Stimulated activated CD4-positive, alpha-beta T cell treated with anti-CD3 and anti-CD28 coated beads, Interleukin-15, amount 100 ng/mL, for 1 hour (primary cell): Measurements from ENCODE around the gene LLGL1.
A peak's percentile ranks its signal among the peaks of the same experiment; 100 is the strongest.

ENCODE experiments used
- DNase-seq, 2 donors: peaks; one replicate each; pipeline ENCODE4 v3.0.0-alpha.2; 2020; ENCODE audit warnings: low read depth in 1 of 2, low spot score in 1 of 2

The LLGL1 gene

DNA sequence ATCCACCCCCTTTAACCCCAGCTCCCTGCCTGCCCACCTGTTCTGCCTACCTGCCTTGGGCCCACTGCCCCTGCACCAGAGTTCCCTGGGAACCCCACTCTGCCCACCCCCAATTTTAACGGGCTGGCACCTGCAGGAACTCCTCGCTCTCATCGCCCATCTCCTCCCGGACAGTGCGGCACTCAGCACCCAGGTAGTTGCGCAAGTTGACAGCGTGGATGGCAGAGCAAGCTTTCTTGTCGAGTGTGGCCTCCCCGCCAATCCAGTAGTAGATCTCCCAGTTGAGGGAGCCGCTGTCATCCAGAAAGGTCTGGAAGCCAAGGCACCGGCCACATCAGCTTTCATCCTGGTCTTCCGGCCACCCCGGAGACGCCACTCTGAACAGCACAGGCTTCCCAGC, 25.3 kb downstream of the LLGL1 start:
- no peak for DNase-seq

DNA sequence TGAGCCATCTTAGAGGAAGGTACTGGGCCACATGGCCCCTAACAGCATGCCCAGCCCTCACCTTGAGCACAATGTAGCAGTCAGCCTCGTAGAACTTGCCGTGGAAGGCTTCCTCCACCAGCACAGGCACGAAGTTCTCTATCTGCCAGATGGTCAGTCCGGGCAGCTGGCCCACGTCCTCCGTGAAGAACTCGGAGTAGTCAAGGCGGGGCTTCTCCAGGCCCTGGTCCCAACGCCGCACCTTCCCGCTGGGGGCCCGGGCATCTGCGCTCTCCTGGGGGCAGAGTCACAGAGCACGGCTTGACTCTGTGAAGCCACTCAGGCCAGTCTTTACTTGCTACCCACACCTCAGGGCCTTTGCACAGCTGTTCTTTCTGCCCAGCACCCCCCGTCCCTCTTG, 25.8 kb downstream of the LLGL1 start:
- no peak for DNase-seq

DNA sequence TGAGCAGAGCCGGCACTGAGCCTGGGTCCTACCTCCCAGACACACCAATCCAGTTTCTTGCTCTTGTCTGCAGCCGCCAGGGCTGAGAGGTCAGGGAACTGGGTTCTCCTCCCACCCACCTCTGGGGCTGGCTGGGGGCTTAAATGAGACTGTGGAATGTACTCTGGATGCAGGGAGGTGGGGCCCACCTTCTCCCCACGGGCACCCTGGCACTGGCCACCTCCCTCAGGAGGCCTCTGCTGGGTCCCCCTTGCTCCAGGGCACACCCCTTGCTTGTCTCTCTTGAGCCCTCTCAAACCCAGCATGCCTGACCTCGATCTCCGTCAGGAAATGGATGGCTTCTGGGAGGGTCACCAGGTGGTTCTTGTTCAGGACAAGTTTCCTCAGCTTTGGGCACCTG, 26.7 kb downstream of the LLGL1 start:
- no peak for DNase-seq

DNA sequence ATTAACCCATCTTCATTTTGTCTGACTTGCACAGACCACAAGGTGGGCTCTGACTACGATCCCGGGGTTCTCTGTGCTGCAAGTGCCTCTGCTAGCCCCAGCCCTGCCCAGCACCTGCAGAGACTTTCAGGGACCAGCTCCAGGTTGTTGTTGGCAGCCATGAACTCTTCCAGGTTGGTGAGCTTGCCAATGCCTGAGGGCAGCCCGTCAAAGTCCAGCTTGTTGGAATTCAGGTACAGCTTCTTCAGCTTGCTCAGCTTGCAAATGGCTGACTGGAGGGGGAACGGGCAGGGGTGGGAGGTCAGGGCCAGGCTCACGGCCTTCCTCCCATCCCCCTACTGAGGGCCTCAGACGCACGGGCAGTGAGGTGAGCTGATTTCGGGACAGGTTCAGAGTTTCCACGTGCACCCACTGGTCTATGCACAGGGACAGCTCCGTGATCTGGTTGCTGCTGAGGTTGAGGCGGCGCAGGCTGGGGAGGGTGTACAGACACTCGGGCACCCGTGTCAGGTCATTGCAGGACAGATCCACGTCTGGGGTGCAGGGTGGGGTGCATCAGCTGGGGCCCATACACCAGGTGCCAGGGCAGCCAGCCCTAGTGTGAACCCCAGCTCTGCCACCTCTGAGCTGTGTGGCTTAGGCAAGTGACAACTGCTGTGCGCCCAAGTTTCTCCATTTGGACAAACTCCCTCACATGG, 27.9 kb downstream of the LLGL1 start:
- no peak for DNase-seq

DNA sequence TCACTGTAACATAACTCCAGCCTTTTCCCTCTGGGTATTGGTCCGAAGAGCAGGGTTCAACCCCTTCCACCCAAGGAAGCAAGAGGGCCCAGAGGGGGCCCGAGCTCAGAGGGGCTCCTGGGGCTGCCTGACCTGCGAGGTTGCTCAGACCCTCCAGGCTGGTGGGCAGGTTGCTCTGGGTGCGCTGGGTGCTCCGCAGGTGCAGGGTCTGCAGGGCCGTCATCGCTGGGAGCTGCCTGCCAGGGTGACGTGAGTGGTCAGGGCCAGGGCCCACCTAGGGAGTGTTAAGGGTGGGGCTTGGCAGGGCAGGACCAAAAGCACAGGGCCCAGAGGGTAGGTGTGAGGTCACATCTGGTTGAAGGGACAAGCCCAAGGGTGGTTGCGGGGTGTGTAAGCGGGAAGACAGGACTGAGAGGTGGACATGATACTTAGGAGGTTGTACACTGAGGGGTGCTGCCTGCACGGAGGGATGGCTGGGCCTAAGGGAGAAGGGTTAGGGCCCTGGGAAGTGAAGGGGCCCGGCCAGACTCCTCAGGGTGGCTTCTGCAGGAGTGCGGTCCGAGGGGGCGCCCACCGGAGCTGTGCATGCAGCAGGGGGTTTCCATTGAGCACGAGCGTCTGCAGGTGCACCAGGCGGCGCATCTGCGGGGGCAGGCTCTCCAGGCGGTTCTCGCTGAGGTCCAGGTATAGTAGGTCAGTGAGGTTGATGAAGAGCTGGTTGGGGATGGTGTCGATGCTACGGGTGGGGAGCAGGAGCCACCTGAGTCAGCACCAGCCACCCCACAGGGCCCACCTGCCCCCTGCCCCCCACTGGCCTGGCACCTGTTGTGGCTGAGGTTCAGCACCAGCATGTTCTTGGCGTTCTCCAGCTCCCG, 28.7 kb downstream of the LLGL1 start:
- DNase-seq: no peak

DNA sequence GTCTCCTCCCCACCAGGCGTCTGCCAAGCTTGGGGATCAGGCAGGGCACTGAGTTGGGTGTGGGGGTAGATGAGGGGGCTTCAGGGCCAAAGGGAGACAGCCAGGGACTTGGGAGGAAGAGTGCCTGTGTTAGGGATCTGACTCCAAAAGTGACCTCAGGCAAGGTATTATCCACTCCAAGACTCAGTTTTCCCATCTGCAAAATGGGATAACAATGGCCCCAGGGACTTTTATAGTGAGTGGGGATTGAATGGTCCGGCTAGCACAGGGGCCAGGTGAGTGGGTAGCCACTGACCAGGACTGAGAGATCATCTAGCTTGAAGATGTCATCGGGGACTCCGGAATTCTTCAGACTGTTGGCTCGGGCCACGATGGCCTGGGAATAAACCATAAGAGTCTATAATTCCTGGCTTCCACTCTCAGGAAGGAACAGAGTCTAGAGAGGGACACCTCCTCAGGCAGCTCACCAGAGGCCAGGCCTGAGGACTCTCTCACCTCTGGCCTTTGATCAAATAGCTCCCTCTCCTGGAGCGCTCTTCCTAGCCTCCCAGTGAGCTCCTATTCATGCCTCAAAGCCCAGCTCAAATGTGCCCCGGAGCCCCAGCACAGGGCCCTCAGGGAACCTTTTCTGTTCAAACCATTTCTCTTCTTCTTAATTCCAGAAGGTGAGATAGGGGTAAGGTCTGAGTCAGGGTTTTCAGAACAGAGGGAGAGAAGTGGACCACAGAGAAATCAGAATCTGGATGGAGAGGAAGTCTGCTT, 29.6 kb downstream of the LLGL1 start:
- DNase-seq: no peak

DNA sequence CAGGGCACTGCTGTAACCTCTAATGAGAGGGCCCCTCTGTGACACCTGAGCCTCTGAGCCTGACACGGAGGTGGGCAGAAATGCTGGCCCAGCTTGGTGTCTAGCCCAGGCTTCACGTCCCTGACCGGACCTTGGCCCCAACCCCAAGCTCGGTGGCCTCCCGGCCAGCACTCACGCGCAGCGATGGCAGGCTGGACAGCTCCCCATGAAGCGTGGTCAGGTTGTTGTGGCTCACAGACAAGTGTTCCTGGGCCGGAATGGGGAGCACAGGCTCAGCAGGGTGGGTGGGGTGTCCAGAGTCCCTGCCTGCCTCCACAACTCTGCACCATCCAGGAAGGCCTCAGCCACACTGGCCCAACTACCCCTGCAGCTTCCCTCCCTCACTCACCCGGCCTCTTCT, 30.9 kb downstream of the LLGL1 start:
- DNase-seq: no peak

DNA sequence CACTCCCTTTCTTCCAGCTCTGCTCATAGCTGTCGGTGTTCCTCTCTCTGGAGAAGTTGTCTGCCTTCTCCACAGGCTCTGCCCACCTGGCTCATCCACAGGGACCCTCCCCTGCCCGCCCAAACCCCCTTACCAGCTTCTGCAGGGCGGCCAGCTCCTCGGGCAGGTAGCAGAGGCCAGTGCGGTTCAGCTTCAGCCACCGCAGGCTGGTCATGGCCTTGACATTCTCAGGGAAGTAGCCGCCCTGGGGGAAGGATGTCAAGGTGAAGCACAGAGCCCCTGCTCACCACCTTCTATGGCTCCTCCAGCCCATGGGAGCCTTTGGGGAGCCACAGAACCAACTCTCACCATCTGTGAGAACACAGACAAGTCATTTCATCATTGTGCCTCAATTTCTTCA, 31.3 kb downstream of the LLGL1 start:
- DNase-seq: no peak

DNA sequence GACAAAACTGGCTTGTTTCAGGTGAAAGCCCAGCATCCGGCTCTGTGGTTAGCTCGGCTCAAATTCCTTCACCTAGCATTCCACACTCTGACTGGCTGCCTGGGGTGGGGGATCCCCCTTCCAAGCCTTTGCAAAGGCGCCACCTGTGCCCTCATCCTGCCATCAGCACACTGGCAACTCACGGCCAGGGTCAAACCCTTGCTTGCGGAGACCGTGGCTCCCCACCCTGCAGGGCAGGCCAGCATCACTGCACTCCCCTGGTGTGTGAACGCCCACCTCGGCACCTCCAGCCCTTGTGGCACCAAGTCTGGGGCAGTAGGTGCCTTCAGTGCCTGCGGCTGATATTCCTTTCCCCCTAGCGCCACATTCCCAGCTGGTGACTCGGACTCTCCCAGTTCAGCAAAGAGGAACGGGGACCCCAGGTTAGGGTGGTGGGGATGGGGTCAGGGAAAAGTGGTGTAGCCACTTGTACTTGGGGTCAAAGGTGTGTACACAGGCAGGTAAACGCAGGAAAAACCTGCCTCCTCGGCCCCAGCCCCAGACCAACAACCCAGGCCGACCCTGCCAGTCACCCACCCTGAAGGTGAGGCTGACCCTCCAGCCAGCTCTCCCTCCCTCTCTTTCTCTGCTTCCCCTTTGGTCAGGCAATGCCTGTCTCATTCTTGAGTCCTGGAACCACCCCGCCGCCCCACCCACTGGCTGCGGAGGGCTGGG, 32.0 kb downstream of the LLGL1 start:
- no peak for DNase-seq

DNA sequence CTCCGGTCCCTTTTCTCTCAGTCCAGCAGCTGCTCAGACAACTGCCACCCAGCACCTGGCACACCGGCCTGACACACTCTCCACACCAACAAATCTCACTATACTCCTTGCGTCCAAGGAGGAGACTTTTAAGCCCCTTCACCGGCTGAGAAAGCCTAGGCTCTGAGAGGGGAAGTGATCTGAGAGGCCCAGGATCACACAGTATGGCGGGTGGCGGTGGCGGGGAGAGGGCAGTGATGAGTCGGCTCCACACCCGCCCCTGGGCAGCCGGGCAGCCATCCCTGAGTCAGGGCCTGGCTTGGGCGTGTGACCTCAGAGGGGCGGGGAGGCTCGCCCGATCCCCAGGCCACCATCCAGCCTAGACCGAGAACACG, 32.5 kb downstream of the LLGL1 start:
- peak in 1 of 2 donors; percentile 21 for DNase-seq

DNA sequence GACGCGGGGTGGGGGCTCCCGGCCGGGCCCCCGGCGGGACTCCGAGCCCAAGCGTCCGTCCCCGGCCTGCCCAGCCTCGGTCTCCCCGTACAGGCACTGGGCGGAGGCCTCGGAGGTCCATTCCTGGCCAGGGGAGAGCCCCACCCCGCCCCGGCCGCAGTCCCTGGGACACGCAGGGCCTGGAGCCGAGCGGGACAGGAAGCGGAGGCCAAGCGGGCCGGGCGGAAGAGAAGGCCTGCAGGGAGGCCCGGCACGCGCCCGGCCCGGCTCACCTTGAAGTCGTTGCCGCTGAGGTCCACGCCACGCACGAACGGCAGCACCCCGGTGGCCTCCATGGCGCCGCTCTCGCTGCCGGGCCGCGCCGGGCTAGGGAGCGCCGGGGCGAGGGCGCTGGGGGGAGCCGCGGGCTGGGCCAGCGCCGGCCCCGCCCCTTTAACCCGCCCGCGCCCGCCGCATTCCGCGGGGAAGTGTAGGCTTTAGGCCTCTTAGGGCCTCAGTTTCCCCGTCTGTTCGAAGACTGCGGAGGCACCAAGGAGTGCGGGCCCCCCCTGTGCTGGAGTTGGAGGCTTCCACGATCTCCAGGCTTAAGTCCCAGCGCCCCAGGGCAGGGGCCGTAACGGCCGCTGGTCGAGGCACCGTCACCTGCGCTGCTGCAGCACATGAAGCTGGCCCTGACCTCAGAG, 33.1 kb downstream of the LLGL1 start, which contains the start of gene FLII:
Gene FLII (minus strand): TSS at position 383 of the 683 bp plus-strand sequence. CDS start 48 bp downstream, at position 335.
- peak; percentile 40 to 54 for DNase-seq

DNA sequence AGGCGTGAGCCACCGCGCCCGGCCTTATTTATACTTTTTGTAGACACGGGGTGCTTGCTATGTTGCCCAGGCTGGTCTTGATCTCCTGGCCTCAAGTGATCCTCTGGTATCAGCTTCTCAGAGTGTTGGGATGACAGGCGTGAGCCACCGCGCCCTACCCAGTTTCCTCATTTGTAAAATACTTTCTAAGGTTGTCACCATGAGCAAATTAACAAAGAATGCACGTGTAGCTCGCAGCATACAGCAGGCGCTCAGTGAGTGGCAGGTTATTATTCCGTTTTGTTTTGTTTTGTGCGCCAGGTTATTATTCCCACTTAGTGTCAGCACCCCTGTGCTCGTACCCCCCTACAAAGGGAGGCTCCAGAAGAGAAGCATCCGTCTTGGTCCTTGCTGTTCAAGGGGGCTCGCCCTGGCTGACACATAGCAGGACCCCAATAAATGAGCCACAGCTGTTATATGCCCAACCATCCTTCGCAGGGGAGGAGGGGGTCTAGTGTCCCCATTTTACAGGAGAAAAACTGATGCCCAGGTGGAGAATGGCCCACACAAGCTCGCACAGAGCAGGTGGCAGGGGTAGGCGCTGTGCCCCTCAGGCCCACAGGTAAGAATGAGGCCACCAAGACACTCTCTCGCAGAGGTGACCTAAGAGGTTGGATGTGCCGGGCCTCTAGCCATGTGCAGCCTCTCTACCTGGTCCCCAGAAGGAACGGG, 34.3 kb downstream of the LLGL1 start:
- DNase-seq: no peak

DNA sequence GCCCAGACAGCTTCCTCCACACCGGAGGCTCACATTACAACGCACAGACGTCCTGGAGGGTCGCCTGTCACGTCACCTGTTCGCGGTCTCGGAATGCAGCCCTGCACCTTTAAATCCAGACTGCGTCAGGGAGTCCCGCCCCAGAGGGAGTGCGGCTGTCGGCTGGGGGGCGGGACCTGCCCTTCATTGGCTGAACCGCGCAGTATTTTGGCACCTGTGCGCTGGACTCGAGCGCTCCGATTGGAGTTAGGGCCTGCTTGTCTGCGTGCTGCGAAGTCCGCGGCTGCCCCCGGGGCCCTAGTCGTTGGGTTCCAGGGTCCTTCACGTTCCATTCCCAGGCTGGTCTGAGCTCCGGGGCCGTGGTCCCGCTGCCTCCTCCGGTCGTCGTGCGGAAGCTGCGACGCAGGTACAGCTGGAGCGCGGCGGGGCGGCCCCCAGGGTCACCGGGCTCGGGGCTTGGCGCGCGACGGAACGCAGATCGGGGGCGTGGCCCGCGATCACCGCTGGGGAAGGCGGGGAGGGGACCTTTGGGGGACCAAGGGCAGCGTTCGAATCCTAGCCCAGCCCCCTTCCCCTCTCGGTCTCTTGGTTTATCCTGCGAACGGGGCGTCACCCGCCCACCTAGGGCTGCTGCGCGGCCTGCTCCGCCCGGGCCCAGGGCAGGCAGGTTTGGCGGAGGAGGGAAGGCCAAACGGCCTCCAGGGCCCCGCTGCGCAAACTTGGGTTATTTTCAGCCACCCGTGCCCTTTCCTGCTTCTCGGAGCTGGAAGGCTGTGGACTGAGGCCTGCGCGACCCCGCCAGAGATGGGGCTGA, 35.1 kb downstream of the LLGL1 start, which contains the start of gene MIEF2:
Gene MIEF2 (plus strand): TSS at position 331 of the 814 bp plus-strand sequence. CDS start 2,059 bp downstream, outside the sequence.
- peak; percentile 78 to 86 for DNase-seq

DNA sequence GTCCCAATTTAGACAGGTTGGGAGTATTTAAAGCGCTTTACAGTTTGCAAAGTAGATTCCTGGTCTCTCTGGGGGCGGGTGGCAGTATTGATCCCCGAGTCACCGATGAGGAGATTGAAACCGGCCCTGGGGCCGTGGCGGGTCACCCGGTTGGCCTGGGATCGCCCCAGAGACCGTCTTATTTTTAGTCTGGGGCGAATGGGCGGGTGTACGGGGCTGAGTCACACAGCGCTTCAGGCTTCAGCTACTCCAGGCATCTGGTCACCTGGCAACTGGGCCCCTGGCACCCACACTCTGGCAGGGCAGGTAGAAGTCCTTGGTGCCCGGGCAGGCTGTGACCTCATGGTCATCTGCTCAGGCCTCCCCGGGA, 35.7 kb downstream of the LLGL1 start:
- no peak for DNase-seq

DNA sequence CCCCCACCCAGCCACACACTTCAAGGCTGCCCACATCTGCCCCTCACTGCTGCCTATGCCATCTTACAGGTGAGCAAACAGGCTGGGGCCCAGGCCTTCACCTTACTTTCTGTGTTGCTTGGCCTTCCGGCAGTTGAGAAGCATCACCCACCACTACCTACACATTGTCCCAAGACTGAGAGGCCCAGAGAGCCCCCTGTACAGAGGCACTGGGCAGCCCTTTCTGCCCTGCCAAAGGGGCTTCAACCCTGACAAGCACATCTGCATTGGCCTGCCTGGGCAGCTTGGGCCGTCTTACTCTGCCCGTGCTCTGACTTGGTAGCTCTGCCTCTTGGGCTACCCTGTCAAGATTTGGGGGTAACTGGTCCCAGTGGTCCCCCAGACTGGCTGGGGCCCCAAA, 36.2 kb downstream of the LLGL1 start:
- DNase-seq: no peak

DNA sequence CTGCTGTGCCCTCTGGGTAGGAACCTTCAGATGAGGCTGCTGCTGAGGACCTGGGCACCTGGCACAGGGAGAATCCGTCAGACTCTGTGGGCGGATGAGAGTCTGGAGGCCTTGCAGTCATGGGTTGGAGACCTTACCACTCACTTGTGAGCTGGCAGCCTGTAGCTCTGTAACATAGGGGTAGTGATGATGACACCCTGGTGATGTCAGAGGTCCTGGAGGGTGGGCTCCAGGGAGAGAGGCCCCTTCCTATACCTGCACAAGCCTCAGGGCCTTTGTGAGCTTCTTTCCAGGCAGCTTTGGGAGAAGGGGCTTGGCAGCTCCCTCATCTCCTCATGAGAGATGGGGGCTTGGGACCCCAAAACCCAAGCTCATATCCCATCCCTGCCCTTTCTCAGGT, 36.7 kb downstream of the LLGL1 start:
- DNase-seq: no peak

DNA sequence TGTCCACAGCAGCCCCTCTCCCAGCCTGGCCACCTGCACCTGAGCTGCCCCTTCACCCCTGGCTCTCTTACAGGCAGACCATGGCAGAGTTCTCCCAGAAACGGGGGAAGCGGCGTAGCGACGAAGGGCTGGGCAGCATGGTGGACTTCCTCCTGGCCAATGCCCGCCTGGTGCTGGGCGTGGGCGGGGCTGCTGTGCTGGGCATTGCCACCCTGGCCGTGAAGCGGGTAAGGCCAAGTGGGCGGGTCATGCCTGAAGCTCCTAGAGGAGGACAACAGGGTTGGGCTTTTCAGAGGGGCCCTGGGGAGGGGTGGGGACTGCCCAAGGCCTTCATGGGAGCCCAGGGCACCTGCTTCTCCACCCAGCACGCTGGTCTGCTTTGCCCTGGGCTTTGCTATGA, 37.2 kb downstream of the LLGL1 start:
- DNase-seq: no peak

DNA sequence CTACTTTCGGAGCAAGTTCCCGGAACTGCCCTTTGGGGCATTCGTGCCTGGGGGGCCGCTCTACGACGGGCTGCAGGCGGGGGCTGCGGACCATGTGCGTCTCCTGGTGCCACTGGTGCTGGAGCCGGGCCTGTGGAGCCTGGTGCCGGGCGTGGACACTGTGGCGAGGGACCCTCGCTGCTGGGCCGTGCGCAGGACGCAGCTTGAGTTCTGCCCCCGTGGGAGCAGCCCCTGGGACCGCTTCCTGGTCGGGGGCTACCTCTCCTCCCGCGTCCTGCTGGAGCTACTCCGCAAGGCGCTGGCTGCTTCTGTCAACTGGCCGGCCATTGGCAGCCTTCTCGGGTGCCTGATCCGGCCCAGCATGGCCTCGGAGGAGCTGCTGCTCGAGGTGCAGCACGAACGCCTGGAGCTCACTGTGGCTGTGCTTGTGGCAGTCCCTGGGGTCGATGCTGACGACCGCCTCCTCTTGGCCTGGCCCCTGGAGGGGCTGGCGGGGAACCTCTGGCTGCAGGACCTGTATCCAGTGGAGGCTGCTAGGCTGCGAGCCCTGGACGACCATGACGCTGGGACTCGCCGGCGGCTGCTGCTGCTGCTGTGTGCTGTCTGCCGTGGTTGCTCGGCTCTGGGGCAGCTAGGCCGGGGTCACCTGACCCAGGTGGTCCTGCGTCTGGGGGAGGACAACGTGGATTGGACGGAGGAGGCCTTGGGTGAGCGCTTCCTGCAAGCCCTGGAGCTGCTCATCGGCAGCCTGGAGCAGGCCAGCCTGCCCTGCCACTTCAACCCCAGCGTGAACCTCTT, 38.6 kb downstream of the LLGL1 start:
- no peak for DNase-seq
